NT2/D1 (cell line): Measurements from ENCODE around the gene ZNF341.

Source experiments
- SUZ12 ChIP-seq: IDR thresholded peaks from 2 replicates; pipeline ENCODE4 v1.6.1; 2011; ENCODE audit not compliant: insufficient read length, insufficient read depth; ENCODE audit errors: extremely low read depth
- YY1 ChIP-seq: IDR thresholded peaks from 2 replicates; pipeline ENCODE4 v1.6.1; 2011; ENCODE audit not compliant: insufficient read length, insufficient read depth

DNA sequence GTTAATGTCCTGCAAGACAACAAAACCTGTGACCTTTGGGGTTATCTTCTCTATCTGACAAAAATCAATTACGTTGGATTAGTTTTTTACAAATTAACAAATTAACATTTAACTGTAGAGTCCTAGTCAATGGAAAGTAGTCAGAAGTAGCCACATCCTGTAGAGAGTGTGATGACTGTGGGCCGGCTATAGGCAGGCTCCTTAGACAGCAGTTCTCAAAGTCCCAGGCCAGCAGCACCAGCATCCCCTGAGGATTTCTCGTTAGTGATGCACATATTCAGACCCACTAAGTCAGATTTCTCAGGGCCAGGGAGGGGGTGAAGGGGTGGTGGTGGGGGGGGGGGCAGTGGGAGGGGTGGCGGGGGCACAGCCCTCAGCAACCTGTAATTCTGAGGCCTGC is 37.2 kb downstream of the ZNF341 start:
- TF ChIP-seq YY1 (no peak), SUZ12 (no peak)
